HG02840 (cell line): Measurements from ENCODE around the gene SRI.

Experiments used
- ATAC-seq: cut with Tn5 transposase; IDR thresholded peaks from one replicate; pipeline ENCODE4 v1.9.1; 2021; ENCODE audit warnings: mild to moderate bottlenecking, moderate library complexity, moderate number of reproducible peaks; ENCODE audit not compliant: unreplicated experiment, low FRiP score

Gene SRI

DNA sequence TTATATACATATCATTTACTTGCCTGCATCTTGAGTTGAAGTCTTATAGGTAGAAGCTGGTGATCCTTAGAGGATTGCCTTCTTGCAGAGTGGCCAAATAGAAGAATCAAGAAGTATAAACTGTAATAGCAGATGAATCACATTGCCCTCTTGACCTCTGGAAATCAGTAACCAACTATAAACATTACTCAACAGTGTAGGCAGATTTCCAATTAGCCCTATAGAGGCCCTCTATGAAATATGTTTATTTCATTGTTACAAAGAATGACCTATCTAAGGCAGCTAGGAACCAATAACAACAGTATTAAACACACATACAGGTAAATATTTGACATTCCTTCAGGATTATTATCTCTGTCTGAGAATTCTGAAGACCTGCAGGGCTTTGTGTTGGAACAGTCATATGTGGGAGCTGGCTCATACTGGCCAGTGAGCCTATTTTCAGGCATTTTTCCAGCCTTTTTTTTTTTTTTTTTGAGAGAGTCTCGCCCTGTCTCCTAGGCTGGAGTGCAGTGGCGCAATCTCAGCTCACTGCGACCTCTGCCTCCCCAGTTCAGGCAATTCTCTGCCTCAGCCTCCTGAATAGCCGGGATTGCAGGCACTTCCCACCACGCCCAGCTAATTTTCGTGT lies 7.2 kb upstream of the SRI start:
- ATAC-seq: no peak

DNA sequence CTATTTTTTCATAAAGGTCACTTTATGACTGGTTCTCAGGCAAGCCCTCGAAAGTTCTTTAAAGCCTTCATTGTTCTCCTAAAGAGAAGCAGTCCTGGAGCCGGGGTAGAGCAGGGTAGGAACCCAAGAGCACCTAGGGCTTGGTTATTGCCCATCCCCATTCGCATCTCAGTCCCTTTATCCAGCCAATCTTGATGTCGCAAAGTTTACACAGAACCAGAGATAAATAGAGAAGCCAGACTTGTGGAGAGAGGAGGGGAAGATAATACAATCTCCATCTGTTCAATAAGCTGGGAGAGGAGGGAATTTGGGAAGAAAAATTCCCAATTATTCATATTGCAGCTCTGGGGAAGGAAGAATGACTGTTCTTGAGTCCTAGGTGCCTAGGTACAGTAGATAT lies 6.4 kb upstream of the SRI start:
- ATAC-seq: no peak

DNA sequence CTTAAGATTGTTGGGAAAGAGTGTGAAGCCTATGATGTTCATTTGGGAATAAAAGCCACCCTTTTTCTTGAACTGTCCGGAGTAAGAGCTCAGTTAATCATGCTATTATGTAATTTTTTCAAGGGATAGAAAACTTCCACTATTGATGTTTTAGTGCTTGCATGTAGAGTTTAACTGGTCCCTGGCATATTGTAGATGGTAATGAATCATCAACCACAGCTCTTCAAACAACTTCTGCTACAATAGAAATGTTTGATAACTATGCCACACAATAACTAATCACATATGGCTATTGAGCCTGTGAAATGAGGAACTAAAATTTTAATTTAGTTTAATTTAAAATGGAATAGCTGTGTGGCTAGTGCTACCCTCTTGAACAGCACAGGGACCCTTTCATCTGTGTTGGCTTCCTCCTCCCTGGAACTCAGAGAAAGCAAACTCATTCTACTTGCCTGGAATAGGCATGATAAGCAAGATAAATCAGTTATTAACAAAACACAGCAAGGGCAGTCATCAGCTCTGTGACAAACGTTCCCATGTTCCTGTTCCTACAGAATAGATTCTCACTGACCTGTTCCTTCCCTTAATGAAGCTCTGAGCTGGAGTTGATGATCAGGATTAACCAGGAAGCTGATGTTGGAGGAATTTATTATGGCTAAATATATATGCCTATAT lies 4.9 kb upstream of the SRI start:
- ATAC-seq: no peak

DNA sequence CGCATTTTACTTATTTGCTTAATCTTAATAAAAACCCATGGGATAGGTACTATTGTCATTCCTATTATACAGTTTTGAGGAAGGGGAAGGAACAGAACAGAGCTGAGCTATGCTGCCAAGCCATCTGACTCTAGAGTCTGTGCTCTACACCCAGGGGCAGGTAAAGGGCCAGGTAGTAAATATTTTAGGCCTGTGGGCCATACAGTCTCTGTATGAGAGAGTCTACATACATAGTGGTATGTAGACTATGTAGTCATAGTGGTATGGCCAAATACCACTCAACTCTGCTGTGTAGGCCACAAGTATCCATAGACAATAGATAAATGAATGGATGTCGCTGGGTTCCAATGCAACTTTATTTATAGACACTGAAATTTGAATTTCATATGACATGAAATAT lies 3.4 kb upstream of the SRI start:
- no peak for ATAC-seq

- ATAC-seq: peak; percentile 24
These were observed 817 bp downstream of the SRI start for GRCh38 chr7:88218836-88219605.

- ATAC-seq: no peak
These were observed 1.5 kb downstream of the SRI start for GRCh38 chr7:88218429-88218745.

DNA sequence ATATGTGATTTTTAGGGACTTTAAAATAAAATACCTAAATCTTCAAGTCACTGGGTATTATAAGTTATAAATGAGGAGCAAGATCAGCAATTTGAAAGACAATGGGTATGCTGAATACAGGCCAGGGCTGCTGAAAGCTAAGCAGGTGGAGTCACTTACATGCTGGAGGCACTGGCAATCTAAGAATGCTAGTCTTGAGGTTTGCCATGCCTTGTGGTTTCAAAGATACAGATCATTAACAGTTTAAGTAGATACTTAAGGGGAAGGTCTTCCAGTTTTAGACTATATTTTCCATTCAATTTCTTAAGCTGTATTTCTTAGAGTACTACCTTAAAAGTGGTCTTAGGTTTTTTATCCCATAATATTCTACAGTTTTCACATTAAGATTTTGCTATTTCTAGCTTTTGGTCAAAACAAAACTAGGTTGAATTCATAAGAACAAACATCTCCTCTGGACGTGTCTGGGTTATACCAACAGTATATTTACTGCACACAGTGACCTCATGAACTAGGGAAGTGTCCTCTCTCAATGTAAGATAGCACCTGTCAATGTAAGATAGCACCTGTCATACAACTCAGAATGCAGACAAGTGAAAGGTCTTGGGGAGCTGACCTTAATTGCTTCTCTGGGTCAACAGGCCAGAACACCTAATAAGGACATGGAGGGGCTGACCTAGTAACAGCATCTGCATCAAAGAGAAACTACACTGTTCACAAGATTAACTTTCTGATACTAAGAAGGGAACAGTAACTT lies 2.0 kb downstream of the SRI start:
- ATAC-seq: peak; percentile 80

DNA sequence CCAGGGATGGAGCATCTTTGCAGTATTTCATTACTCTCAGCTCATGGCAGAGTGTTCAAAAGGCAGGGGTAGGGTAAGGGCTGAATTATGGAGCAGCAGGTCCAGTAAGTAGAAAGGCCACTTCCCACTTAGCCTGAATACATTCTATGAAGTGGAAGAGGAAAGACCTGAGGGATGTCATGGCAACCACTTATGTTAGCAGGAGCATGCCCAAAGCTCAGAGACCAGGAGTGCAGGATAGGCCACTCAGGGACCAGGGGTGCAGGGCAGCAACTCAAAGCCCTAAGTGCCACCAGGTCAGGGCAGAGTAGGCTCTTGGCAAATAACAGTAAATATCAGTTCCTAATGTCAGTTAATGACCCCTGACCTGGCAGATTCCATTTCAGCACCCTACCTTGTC lies 3.6 kb downstream of the SRI start:
- ATAC-seq: no peak

- no peak for ATAC-seq
These were observed 4.5 kb downstream of the SRI start for GRCh38 chr7:88215295-88215694.

DNA sequence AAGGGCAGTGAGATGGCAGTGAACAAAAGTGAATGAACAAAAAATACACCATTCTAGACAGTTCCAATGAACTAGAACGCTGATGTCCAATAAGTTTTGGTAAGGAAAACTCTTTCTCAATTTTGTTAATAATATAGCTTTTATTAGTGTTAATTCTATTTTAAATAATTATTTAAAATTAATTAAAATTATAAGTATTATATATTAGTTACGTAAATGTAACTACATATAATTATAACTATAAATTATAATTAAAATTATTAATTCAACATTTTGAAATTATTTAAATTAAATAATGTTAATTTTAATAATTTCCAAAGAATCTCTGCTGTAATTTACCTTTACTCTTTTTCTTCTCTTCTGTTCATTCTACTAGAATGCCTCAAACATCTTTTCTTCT lies 5.4 kb downstream of the SRI start:
- no peak for ATAC-seq

DNA sequence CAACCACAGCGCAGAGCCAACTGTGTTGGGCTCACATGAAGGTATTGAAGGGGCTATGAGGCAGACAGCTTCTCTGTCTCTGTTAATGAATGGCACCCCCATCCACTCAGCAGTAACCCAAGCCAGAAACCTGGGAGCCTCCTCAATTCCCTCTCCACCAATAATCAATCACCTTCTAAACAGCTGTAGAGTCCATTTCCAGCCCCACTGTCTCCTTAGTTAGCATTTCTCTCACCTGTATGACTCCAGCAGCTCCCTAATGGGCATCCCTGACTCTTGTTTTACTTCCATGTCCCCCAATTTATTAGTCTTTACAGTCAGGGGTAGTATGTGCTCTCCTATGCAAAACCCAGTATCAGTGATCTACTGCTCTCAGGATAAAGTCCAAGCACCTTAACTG lies 6.9 kb downstream of the SRI start:
- no peak for ATAC-seq

- ATAC-seq: no peak
These were observed 11.3 kb downstream of the SRI start for GRCh38 chr7:88208521-88208920.

- no peak for ATAC-seq
These were observed 13.6 kb downstream of the SRI start for GRCh38 chr7:88206254-88206653.

DNA sequence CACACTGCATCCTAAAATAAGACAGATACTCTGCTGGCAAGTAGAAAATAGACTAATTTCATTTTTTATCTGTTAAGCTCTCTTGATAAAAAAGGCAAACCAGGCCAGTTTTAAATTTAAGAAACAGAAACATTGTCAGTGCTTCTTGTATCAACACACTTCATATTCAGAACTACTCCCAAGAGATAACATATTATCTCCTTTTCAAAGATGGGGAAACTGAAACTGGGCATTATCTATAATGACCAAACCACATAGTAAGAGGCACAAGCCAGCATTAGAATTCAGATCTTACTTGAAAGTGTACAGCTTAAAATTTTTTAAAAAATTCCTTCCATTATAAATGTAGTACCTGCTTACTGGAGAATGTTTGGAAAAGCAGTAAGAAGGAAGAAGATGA lies 14.7 kb downstream of the SRI start:
- ATAC-seq: no peak

DNA sequence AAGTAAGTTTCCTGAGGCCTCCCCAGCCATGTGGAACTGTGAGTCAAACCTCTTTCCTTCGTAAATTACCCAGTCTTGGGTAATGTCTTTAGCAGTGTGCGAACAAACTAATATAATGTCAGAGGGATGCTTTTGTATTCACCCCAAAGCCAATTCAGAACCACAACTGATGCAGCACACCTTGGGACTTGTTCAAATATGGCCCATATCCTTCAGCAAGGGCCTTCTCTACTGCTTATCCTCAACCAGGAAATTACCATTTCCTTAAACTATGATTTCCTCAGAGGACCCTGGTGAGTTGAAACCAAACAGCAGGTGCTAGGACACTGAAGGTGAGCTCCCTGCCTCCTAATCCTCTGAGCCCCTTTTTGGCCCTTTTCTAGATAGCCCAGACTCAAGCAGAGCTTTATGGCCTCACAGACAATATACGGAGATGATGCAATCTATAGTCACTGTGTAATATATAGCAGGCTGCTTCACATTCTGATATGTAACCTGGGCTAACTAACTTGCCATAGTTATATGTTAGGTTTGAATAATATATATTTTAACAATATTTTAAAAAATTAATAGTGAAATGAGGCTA lies 15.2 kb downstream of the SRI start:
- ATAC-seq: no peak

- no peak for ATAC-seq
These were observed 16.4 kb downstream of the SRI start for GRCh38 chr7:88203401-88203800.

GRCh38 chr7:88202799-88203198 lies 17.0 kb downstream of the SRI start:
- no peak for ATAC-seq

GRCh38 chr7:88202278-88202677 lies 17.6 kb downstream of the SRI start:
- no peak for ATAC-seq

DNA sequence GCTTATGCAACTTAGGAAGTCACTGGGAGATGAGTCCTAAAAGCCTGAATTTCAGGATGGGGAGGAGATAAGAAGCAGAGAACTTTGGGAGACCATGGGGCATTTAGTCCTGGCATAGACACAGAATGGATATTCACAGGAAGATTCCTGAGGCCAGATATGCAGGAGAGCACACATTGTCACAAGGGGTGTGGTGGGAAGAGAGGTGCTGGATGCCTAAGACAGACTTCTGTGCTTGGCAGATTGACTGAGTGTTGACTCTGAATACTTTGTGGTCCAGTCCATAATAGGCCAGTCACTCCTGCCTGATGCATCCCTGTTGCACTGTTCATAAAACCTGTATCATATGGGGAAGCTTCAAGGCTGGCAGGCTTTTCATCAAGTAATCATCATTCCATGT lies 18.5 kb downstream of the SRI start:
- ATAC-seq: no peak

DNA sequence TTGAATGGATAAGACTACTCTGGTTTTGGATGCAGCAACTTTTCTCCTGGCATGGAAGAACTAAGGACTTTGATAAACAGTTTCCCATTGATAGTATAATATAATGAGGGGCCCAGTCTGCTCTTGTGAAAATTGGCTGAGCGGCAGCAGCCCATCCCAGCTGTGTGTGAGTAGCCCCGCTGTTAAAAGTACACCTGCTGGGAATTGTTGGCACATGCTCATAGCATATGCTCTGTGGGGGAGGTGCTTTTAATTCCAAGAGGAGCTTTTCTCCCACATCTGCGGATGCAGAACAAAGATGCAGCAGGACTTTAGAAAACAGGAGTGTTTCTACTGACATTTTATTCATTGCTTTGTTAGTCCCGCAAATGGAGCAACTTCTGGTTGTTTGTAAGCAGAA lies 19.0 kb downstream of the SRI start:
- ATAC-seq: no peak

DNA sequence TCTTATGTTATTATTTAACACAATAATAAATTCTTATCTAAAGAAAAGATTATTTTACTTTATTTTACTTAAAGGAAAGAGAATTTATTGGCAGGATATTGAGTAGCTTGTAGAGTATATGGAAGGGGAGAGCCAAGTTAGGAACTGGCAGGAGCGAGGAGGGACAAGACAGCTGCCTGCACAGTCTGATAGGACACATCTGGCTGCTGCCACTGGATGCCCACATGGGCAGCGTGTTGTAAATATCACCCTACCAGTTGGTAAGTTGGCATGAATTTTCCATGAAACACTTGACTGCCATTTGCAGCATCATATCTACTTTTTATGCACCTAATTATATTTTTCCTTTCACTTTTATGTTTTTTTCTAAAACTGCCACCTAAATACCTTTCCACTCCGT lies 19.6 kb downstream of the SRI start:
- no peak for ATAC-seq
